Type B pancreatic cell (in vitro differentiated cells): ENCODE measurements around the gene CEP112. TPM values are rescaled to one million over a fixed set of nuclear protein-coding genes. Genes with fewer than 3 reads are reported as not detected.

Experiments
- DNase-seq: peaks from one replicate; pipeline ENCODE4 v3.0.0; 2021; ENCODE audit warnings: mixed read lengths; ENCODE audit not compliant: unreplicated experiment; ENCODE audit errors: extremely low spot score
- H3K27ac Mint-ChIP-seq: 2 replicates; pipeline ENCODE4 v1.8.0; 2021; ENCODE audit warnings: mild to moderate bottlenecking, mixed read lengths
- H3K27me3 Mint-ChIP-seq: 2 replicates; pipeline ENCODE4 v1.8.0; 2021; ENCODE audit warnings: mixed read lengths
- H3K36me3 Mint-ChIP-seq: 2 replicates; pipeline ENCODE4 v1.8.0; 2021; ENCODE audit warnings: mixed read lengths
- H3K4me1 Mint-ChIP-seq: one replicate; pipeline ENCODE4 v1.8.0; 2021; ENCODE audit warnings: mixed read lengths; ENCODE audit not compliant: unreplicated experiment
- H3K4me3 Mint-ChIP-seq: 2 replicates; pipeline ENCODE4 v1.8.0; 2021; ENCODE audit warnings: mild to moderate bottlenecking, mixed read lengths
- H3K9me3 Mint-ChIP-seq: 2 replicates; pipeline ENCODE4 v1.8.0; 2021; ENCODE audit warnings: mixed read lengths
- total RNA-seq: library from RNA; stranded (reverse); gene quantifications from 2 replicates; pipeline ENCODE4 v1.2.1, GENCODE V29; 2021; ENCODE audit warnings: low replicate concordance
- TF ChIP-seq, protein P1 (sequence below): fragments of 200-600 bp; sonication (generic); conservative IDR thresholded peaks from 2 replicates; pipeline ENCODE4 v1.5.0; 2021; ENCODE audit warnings: antibody characterized with exemption, mild to moderate bottlenecking

The CEP112 gene
- total RNA-seq, 1 donor from 2014 or later = 18.0 TPM

DNA sequence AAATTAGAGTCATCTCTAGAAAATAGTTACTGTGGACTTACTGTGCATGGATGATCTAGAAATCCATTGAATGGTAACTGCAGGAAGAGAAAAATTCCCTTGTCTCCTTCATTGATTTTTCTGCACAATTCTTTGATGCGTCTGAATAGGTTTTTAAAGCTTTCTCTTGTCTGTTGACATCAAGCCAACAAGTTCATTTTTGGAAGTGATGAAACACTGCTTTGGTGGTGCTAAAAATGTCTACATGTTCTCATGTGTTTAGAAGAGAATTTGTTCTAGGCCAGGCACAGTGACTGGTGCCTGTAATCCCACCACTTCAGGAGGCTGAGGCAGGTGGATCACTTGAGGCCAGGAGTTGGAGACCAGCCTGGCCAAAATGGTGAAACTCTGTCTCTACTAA, 573.4 kb downstream of the CEP112 start:
- H3K27me3 Mint-ChIP-seq = no peaks in the 10 kb centered on the region
- H3K9me3 Mint-ChIP-seq = no peaks in the 10 kb centered on the region
- no peak overlapping the region for H3K4me3 Mint-ChIP-seq
- H3K36me3 Mint-ChIP-seq = peaks cover 4% of the 10 kb centered on the region
- H3K27ac Mint-ChIP-seq = no peak overlapping the region
- DNase-seq = no peak
- H3K4me1 Mint-ChIP-seq = no peaks in the 10 kb centered on the region
- TF ChIP-seq, protein P1, sequence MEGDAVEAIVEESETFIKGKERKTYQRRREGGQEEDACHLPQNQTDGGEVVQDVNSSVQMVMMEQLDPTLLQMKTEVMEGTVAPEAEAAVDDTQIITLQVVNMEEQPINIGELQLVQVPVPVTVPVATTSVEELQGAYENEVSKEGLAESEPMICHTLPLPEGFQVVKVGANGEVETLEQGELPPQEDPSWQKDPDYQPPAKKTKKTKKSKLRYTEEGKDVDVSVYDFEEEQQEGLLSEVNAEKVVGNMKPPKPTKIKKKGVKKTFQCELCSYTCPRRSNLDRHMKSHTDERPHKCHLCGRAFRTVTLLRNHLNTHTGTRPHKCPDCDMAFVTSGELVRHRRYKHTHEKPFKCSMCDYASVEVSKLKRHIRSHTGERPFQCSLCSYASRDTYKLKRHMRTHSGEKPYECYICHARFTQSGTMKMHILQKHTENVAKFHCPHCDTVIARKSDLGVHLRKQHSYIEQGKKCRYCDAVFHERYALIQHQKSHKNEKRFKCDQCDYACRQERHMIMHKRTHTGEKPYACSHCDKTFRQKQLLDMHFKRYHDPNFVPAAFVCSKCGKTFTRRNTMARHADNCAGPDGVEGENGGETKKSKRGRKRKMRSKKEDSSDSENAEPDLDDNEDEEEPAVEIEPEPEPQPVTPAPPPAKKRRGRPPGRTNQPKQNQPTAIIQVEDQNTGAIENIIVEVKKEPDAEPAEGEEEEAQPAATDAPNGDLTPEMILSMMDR = no peak

DNA sequence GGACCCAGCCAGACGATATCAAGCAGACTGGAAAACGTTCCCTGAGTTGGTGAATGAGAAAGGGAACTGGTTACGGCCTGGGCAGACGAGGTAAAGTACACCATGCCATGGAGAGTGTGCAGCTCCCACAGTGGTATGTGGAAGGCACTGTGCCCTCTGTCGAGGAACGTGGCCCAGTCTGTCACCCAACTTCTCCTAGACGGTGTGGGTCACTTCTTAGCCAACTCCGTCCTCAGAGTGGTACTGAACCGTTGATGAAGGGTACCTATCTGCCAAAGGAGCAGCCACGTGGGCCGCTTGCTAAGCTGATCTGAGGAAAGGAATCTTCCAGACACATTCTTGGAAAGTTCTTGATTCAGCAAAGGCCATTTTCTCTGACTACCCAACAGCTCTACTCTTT, 574.4 kb downstream of the CEP112 start:
- H3K27me3 Mint-ChIP-seq = no peaks in the 10 kb centered on the region
- no peak overlapping the region for H3K4me3 Mint-ChIP-seq
- no peak for DNase-seq
- no peaks in the 10 kb centered on the region for H3K4me1 Mint-ChIP-seq
- TF ChIP-seq, protein P1 = no peak
- peaks cover 2% of the 10 kb centered on the region for H3K9me3 Mint-ChIP-seq
- H3K36me3 Mint-ChIP-seq = peaks cover 4% of the 10 kb centered on the region
- no peak overlapping the region for H3K27ac Mint-ChIP-seq

DNA sequence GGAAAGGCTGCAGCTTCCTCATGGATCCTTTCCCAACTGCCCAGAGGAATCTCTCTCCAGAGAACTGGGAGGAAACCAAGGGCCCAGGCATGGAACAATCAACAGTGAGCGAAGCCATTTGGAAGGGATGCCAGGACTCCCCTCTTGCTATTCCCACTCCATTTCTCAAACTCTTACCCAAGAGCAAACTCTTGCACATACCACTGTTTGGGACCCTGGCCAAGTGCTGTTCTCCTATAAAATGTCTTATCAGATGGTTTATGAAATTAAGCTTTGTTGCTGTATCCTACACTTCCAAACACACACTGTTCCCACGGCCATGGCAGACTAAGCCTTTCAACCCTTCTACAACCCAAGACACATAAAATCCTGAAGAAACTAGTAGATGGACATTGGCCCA, 582.2 kb downstream of the CEP112 start:
- no peak for DNase-seq
- no peaks in the 10 kb centered on the region for H3K27me3 Mint-ChIP-seq
- no peak overlapping the region for H3K27ac Mint-ChIP-seq
- peaks cover 12% of the 10 kb centered on the region for H3K9me3 Mint-ChIP-seq
- H3K4me1 Mint-ChIP-seq = no peaks in the 10 kb centered on the region
- no peak overlapping the region for H3K4me3 Mint-ChIP-seq
- TF ChIP-seq, protein P1 = no peak
- H3K36me3 Mint-ChIP-seq = no peaks in the 10 kb centered on the region

DNA sequence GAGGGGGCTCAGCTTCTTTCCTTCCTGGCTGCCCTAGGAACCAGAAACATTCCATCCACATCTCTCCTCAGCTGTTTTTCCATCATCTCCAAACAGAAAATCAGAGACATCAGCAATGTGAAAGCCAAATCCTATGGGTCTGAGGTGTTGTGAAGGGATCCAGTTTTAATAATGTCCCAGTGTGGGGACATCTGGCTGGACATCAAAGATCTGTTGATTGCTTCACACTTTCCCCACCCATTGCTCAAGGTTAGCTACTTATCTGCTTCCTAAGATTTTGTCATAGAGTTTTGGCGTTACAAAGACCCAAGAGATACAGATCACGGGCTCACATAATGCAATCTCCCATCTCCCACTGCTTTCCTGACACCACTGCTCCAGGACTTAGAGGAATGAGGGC, 582.6 kb downstream of the CEP112 start:
- H3K27me3 Mint-ChIP-seq = no peaks in the 10 kb centered on the region
- no peak overlapping the region for H3K4me3 Mint-ChIP-seq
- no peak overlapping the region for H3K27ac Mint-ChIP-seq
- TF ChIP-seq, protein P1 = no peak
- H3K4me1 Mint-ChIP-seq = no peaks in the 10 kb centered on the region
- H3K36me3 Mint-ChIP-seq = no peaks in the 10 kb centered on the region
- DNase-seq = no peak
- H3K9me3 Mint-ChIP-seq = peaks cover 12% of the 10 kb centered on the region

DNA sequence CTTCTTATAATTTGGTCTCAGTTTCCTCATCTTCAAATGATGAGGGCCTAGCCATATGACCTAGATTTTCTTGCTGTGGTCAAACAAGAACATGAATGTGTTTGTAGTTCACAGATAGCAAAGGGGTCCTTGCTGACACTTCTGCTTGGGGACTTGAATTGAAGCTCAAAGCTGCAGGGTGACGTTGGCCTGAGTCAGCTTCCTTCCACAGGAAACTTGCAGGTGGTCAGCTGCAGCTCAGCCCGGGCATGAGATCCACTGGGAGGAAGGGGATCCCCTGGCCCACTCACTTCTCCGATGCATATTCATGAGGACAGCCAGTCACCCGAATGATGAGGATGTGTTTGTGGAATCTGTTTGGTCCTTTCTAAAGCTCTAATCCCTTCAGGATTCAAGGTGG, 587.9 kb downstream of the CEP112 start:
- no peak overlapping the region for H3K27ac Mint-ChIP-seq
- H3K36me3 Mint-ChIP-seq = no peaks in the 10 kb centered on the region
- H3K4me1 Mint-ChIP-seq = peaks cover 15% of the 10 kb centered on the region
- TF ChIP-seq, protein P1 = no peak
- H3K4me3 Mint-ChIP-seq = no peak overlapping the region
- no peak for DNase-seq
- no peaks in the 10 kb centered on the region for H3K9me3 Mint-ChIP-seq
- H3K27me3 Mint-ChIP-seq = no peaks in the 10 kb centered on the region

DNA sequence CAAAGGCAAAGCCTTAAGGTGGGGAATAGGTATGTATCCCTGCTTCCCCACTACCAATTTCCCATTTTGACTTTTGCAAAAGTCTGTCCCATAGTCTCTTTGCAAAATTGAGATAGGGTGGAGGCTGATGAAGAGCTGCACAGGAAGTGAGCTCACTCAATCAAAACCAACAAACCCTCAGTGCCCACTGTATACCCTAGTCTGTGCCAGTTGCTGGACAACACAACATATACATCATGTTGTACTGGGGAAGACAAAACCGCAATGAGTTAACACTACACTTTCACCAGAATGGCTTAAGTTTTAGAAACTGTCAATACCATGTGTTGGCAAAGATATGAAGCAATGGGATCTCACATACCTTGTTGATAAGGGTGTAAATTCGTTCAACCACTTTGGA, 590.1 kb downstream of the CEP112 start:
- H3K4me3 Mint-ChIP-seq = no peak overlapping the region
- H3K4me1 Mint-ChIP-seq = peaks cover 15% of the 10 kb centered on the region
- no peak for DNase-seq
- no peaks in the 10 kb centered on the region for H3K9me3 Mint-ChIP-seq
- H3K36me3 Mint-ChIP-seq = no peaks in the 10 kb centered on the region
- no peak overlapping the region for H3K27ac Mint-ChIP-seq
- TF ChIP-seq, protein P1 = no peak
- no peaks in the 10 kb centered on the region for H3K27me3 Mint-ChIP-seq
